Motor neuron (in vitro differentiated cells): ENCODE data around the gene MLLT1. TPM values are rescaled to one million over a fixed set of nuclear protein-coding genes. Genes with fewer than 3 reads are reported as not detected.
"Not testable (repeated sequence)": the region's sequence is repeated elsewhere in the genome, so short reads cannot be mapped to it uniquely, and the experiment has no call there.

Experiments used
- ATAC-seq, 8 experiments: fragments of 200-7000 bp; cut with Tn5 transposase; replicated peaks in 6 of 8; 2 replicates each; pipeline ENCODE4 v1.8.0; 2021; ENCODE audit warnings: mild to moderate bottlenecking in 8 of 8, moderate library complexity in 8 of 8
- H3K27ac ChIP-seq, 2 donors: fragments of 250-450 bp; sonication (Bioruptor Pico); 2 replicates each; pipeline ENCODE4 v1.9.0; 2021; ENCODE audit warnings: antibody characterized with exemption in 2 of 2, mild to moderate bottlenecking in 2 of 2, moderate library complexity in 1 of 2
- H3K4me1 ChIP-seq, 2 donors: fragments of 250-450 bp; sonication (Bioruptor Pico); replicated peaks in 1 of 2; 2 replicates each; pipeline ENCODE4 v1.6.1; 2021; ENCODE audit warnings: antibody characterized with exemption in 2 of 2, mild to moderate bottlenecking in 2 of 2, moderate library complexity in 1 of 2
- H3K4me3 ChIP-seq, 5 donors: fragments of 250-450 bp; sonication (Bioruptor Pico); 2 replicates each; pipeline ENCODE4 v1.9.0; 2021; ENCODE audit warnings: antibody characterized with exemption in 5 of 5, mild to moderate bottlenecking in 5 of 5, moderate library complexity in 4 of 5
- WGBS, 10 experiments: fragments of 450-650 bp; shearing (Covaris generic); methylation state at CpG; one replicate each; pipeline ENCODE4 v1.0.0; 2022; 5-methylcytosine and 5-hydroxymethylcytosine counted together
- in situ Hi-C, 9 experiments: fragments of 400-800 bp; cut with MboI; loops; one replicate each; pipeline ENCODE4 v1.15.0; 2021; ENCODE audit warnings: low sequenced_read_pairs in 9 of 9, low pct_unique_long_range_greater_than_20kb in 2 of 9; ENCODE audit not compliant: unreplicated experiment in 9 of 9
- total RNA-seq, 8 experiments: library from RNA; unstranded; fragments of 300-600 nt; gene quantifications; 2 replicates each; pipeline versions ENCODE4 v1.2.3 to v1.2.4, GENCODE V29; 2022

MLLT1 gene
- total RNA-seq, 8 experiments from 2014 or later = 12.4 to 88.7 (median 30.1) TPM

DNA sequence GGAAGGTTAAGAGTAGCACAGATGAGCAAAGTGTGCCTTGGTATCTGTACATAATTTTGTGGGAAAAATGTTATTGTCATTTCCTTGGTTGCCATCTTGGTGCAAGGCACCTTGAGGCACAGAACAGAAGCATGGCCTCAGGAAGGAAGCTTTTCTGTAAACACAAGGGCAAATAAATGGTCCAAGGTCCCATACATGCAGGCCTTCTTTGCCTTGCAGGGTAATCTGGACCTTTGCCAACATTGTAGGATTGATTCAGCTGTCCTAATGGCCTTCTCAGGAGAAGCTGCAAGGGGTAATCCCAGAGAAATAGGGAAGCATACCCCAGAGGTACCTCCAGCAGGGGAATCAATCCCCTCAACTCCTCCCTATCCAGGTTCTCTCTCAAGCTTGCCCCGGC lies 9.0 kb upstream of the MLLT1 start:
- Histone ChIP-seq H3K4me3 (no peak overlapping the region), H3K27ac (no peak overlapping the region), H3K4me1 (no peaks in the 10 kb centered on the region)
- in situ Hi-C loops = no loop called here
- 67 to 80% (median 75%) methylated on average over 1 of the region's 1 CpG; no CpG with 5 or more reads in 7 of the 10 experiments for WGBS, 10 experiments
- ATAC-seq = no peak

DNA sequence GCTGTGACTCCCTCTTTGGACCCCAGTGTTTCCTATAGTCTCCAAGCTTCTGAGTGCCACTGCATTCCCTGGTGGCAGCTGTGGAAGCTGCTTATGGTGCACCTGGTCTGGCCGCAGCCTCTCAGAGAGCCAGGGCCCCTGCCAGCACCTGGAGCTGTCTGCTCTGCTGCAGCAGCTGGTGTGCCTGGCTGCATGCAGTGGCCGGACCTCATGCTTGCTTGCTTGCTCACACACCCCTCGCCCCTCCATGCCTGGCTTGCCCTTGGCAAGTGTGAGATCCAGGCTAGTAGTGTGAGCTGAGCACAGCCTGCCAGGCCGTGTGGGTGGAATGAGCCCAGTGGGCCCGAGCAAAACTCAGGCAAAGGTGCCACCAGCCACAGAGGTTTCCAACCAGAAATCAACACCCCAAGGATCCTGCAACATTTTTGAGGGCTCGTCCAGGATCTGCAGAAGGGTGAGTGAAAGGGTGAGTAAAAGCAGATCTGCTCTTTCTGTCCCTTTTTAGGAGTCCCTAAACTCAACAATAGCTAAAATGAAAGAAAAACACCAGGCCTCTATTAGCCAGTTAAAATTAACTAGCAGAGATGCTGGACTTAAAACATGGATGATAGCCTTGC lies 7.6 kb upstream of the MLLT1 start:
- H3K4me1 ChIP-seq = no peaks in the 10 kb centered on the region
- 26 to 60% (median 33%) methylated on average over 1 to 2 of the region's 6 CpGs; no CpG with 5 or more reads in 5 of the 10 experiments for whole genome bisulfite sequencing, 10 experiments
- ATAC-seq = no peak
- H3K27ac ChIP-seq = no peak overlapping the region
- no peak overlapping the region for H3K4me3 ChIP-seq
- in situ Hi-C loops = no loop called here

DNA sequence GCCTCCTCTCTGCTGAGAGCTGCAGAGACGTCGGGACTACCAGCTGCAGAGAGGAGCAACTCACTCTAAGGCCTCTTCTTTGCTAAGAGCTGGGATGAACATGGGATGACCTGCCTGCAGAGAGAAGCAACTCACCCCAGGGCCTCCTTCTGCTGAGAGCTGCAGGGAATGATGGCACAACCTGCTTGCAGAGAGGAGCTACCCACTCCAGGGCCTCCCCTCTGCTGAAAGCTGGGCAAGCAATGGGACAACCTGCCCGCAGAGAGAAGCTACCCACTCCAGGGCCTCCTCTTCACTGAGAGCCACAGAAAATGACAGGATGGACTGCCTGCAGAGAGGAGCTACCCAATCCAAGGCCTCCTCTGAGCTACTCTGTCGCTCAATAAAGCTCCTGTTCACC lies 6.9 kb upstream of the MLLT1 start:
- no peaks in the 10 kb centered on the region for H3K4me1 ChIP-seq
- WGBS, 10 experiments = 0 to 83% (median 13%) methylated on average over 1 to 3 of the region's 4 CpGs; no CpG with 5 or more reads in 3 of the 10 experiments
- no peak overlapping the region for H3K27ac ChIP-seq
- in situ Hi-C loops = no loop called here
- ATAC-seq = no peak
- H3K4me3 ChIP-seq = no peak overlapping the region

DNA sequence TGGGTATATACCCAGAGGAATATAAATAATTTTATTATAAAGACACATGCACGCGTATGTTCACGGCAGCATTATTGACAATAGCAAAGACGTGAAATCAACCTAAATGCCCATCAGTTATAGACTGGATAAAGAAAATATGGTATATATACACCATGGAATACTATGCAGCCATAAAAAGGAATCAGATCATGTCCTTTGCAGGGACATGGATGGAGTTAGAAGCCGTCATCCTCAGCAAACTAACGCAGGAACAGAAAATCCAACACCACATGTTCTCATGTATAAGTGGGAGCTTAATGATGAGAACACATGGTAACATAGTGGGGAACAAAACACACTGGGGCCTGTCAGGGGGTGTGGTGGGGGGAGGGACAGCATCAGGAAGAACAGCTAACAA lies 2.6 kb upstream of the MLLT1 start:
- H3K4me1 ChIP-seq = peaks cover 14 to 15% of the 10 kb centered on the region in 2 donors
- in situ Hi-C loops, ATAC-seq, H3K27ac ChIP-seq, H3K4me3 ChIP-seq: not testable (repeated sequence)
- WGBS, 10 experiments = 57 to 92% (median 81%) methylated on average over 4 to 5 of the region's 6 CpGs; no CpG with 5 or more reads in 2 of the 10 experiments

GRCh38 chr19:6279620-6279930 lies 200 bp downstream of the MLLT1 start:
- peaks cover 30% of the 10 kb centered on the region in 2 donors for H3K4me1 ChIP-seq
- in situ Hi-C loops = no loop called here
- no CpG with 5 or more reads among the region's 59 CpGs for WGBS, 10 experiments
- H3K27ac ChIP-seq = peak overlapping the region; percentile 29 to 86
- peak overlapping the region; percentile 53 to 100 (median 95) for H3K4me3 ChIP-seq
- peak; percentile 21 to 62 (median 52) for ATAC-seq

- 0 to 36% (median 15%) methylated on average over 1 to 6 of the region's 36 CpGs; no CpG with 5 or more reads in 6 of the 10 experiments for WGBS, 10 experiments
- in situ Hi-C loops = no loop called here
- peak overlapping the region; percentile 29 to 86 for H3K27ac ChIP-seq
- peak in 4 of 8 experiments; percentile 1 to 3 (median 2) for ATAC-seq
- peaks cover 36% of the 10 kb centered on the region in 2 donors for H3K4me1 ChIP-seq
- H3K4me3 ChIP-seq = peak overlapping the region; percentile 53 to 100 (median 95)
Measured at GRCh38 chr19:6278740-6279619, 795 bp downstream of the MLLT1 start.

- in situ Hi-C loops = no loop called here
- Histone ChIP-seq H3K27ac (no peak overlapping the region), H3K4me3 (peak overlapping the region in 4 of 5 donors; percentile 53 to 100 (median 90)), H3K4me1 (peaks cover 45% of the 10 kb centered on the region in 2 donors)
- 47 to 83% (median 58%) methylated on average over 1 to 5 of the region's 9 CpGs; no CpG with 5 or more reads in 3 of the 10 experiments for WGBS, 10 experiments
- no peak for ATAC-seq
Measured at GRCh38 chr19:6278051-6278450, 1.7 kb downstream of the MLLT1 start.

DNA sequence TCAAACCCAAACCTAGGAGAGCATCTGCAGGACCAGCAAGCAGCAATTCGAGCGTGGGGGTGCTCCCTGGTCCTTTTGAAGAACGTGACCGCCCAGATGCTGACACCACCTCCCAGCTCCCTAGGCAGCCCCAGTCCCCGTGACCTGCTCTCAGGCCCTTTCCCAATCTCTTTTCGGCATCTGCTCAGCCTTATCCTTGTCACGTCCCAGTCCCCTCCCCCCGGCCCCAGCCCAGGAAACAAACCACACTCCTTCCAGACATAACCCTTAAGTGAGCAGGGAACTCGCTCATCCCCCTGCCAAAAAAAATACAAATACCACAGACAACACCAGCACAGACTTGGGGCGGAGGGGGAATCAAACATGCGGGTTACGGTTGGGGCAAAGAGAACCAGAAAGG lies 3.3 kb downstream of the MLLT1 start:
- WGBS, 10 experiments = 4 to 100% (median 46%) methylated on average over 1 to 6 of the region's 12 CpGs; no CpG with 5 or more reads in 3 of the 10 experiments
- no peak for ATAC-seq
- Histone ChIP-seq H3K4me1 (peaks cover 61% of the 10 kb centered on the region in 2 donors), H3K27ac (no peak overlapping the region), H3K4me3 (no peak overlapping the region)
- in situ Hi-C loops = no loop called here

GRCh38 chr19:6275170-6275744 lies 4.5 kb downstream of the MLLT1 start:
- H3K27ac ChIP-seq = peak overlapping the region in 1 of 2 donors; percentile 85
- H3K4me3 ChIP-seq = no peak overlapping the region
- H3K4me1 ChIP-seq = peaks cover 67 to 68% of the 10 kb centered on the region in 2 donors
- in situ Hi-C loops = no loop called here
- 20 to 100% (median 93%) methylated on average over 2 to 7 of the region's 18 CpGs; no CpG with 5 or more reads in 4 of the 10 experiments for WGBS, 10 experiments
- no peak for ATAC-seq

- no peak overlapping the region for H3K4me3 ChIP-seq
- ATAC-seq = no peak
- peak overlapping the region; percentile 10 to 85 for H3K27ac ChIP-seq
- in situ Hi-C loops = no loop called here
- H3K4me1 ChIP-seq = peaks cover 67 to 68% of the 10 kb centered on the region in 2 donors
- 60 to 100% (median 91%) methylated on average over 1 to 4 of the region's 15 CpGs; no CpG with 5 or more reads in 6 of the 10 experiments for WGBS, 10 experiments
Measured at GRCh38 chr19:6274756-6275155, 5.0 kb downstream of the MLLT1 start.

DNA sequence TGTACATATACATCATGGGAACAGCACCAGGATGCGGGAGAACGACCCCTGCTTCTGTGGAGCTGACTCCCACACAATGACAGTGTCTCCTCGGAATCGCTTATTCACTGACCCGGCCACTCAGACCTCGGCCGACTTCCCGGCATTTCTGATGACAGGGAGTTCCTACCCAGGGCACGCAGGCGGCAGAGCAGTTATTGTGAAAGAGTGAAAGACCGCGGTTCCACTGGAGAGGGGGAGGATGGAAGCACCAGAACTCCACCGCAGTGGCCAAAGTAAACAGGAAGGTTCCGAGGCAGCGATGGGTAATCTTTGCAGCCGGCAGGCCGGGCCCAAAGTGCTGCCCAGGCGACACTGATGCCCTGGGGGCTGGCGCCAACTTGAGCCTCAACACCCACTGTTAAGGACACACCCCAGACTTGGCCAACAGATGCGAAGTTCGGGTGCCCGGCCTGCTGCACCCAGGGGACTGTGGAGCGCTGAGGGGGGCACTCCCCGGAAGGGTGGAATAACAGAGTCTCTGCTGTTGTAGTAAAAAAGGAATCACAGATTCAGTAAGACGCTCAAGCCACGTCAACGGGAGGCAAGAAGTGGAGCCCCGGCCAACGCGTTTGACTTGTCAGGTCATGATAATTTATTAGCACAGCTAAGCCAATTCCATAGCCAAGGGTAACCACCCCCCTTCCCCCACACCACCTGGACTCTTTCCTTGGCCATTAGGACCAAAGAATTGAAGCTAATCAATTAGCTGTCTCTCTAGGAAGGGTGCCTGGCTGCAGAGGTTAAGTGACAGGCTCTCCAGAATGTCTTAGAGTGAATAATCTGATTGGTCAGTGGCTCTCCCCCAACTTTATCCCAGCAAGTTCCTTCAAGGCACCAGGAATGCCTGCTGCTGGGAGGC lies 5.8 kb downstream of the MLLT1 start:
- H3K4me3 ChIP-seq = peak overlapping the region in 2 of 5 donors; percentile 13 to 16
- WGBS, 10 experiments = 0 to 32% (median 8%) methylated on average over 2 to 19 of the region's 30 CpGs; no CpG with 5 or more reads in 3 of the 10 experiments
- H3K4me1 ChIP-seq = peaks cover 67 to 68% of the 10 kb centered on the region in 2 donors
- peak; percentile 48 to 68 (median 64) for ATAC-seq
- in situ Hi-C loops = no loop called here
- H3K27ac ChIP-seq = peak overlapping the region; percentile 85 to 88

GRCh38 chr19:6272913-6273600 lies 6.7 kb downstream of the MLLT1 start:
- WGBS, 10 experiments = 40 to 83% (median 66%) methylated on average over 1 to 12 of the region's 22 CpGs; no CpG with 5 or more reads in 2 of the 10 experiments
- peak overlapping the region in 1 of 5 donors; percentile 13 for H3K4me3 ChIP-seq
- ATAC-seq = no peak
- H3K27ac ChIP-seq = peak overlapping the region; percentile 85 to 88
- in situ Hi-C loops = no loop called here
- peaks cover 58 to 61% of the 10 kb centered on the region in 2 donors for H3K4me1 ChIP-seq
